Kidney (tissue), 14 donors: ENCODE data around the gene GRHL3. TPM values are rescaled to one million over a fixed set of nuclear protein-coding genes. Genes with fewer than 3 reads are reported as not detected.

ENCODE experiments used
- DNase-seq, 5 donors: peaks; one replicate each; pipeline ENCODE4 v3.0.0-alpha.2; 2013 to 2020
- FAIRE-seq: peaks from 2 replicates; lab custom pipeline; 2012; peaks lifted over from hg19 to GRCh38; lab: Jason Lieb, UNC
- H3K27ac ChIP-seq, 2 donors: one replicate each; pipeline ENCODE4 v1.7.0; 2013; ENCODE audit warnings: low read depth in 2 of 2, low read length in 2 of 2, inconsistent platforms in 1 of 2
- H3K27me3 ChIP-seq: one replicate; pipeline ENCODE4 v1.7.1; 2013; ENCODE audit warnings: low read length, inconsistent platforms; ENCODE audit not compliant: control insufficient read depth, insufficient read depth
- H3K36me3 ChIP-seq, 3 donors: one replicate each; pipeline versions ENCODE4 v1.7.0 to v1.7.1; 2013; ENCODE audit warnings: low read length in 3 of 3, control low read depth in 1 of 3, inconsistent platforms in 1 of 3; ENCODE audit not compliant: insufficient read depth in 3 of 3, control insufficient read depth in 2 of 3
- H3K4me1 ChIP-seq, 3 donors: one replicate each; pipeline versions ENCODE4 v1.7.0 to v1.7.1; 2013; ENCODE audit warnings: low read length in 3 of 3, inconsistent platforms in 1 of 3, low read depth in 1 of 3; ENCODE audit not compliant: control insufficient read depth in 2 of 3, insufficient read depth in 2 of 3
- H3K4me3 ChIP-seq, 3 donors: one replicate each; pipeline versions ENCODE4 v1.7.0 to v1.8.1; 2013; ENCODE audit warnings: low read length in 3 of 3, control low read depth in 1 of 3, inconsistent platforms in 1 of 3
- H3K9ac ChIP-seq, 3 donors: one replicate each; pipeline versions ENCODE4 v1.7.0 to v1.7.1; 2013; ENCODE audit warnings: low read length in 3 of 3, control low read depth in 1 of 3, inconsistent platforms in 1 of 3
- H3K9me3 ChIP-seq, 3 donors: one replicate each; pipeline versions ENCODE4 v1.7.0 to v1.7.1; 2013; ENCODE audit warnings: low read length in 3 of 3, control low read depth in 1 of 3, inconsistent platforms in 1 of 3; ENCODE audit not compliant: control insufficient read depth in 2 of 3, insufficient read depth in 1 of 3
- CTCF ChIP-seq: IDR thresholded peaks from 3 replicates; pipeline ENCODE4 v1.5.1; 2012; ENCODE audit warnings: mild to moderate bottlenecking, moderate library complexity, borderline replicate concordance; ENCODE audit not compliant: insufficient read depth; ENCODE audit errors: extremely low read depth
- intact Hi-C: fragments of 100-400 bp; cut with DNase I; formaldehyde crosslinking; loops from one replicate; pipeline ENCODE4 v1.11.1; 2022
- polyA plus RNA-seq: library from polyadenylated mRNA; stranded (reverse); fragments of 350-450 nt; fragmentation: Illumina TruSeq; extraction: RNeasy Lipid Tissue Mini Kit (QIAGEN cat#74804); gene quantifications from one replicate; pipeline ENCODE4 v1.2.3, GENCODE V29; 2014; ENCODE audit warnings: low read depth, low replicate concordance; ENCODE audit not compliant: insufficient read depth
- total RNA-seq: library from RNA; stranded (reverse); fragmentation: NEBNext Ultra II Directional; extraction: Animal tissue kit (Norgen Biotek cat#: 25700); gene quantifications from one replicate; pipeline ENCODE4 v1.2.1, GENCODE V29; 2021
- donor health status: control.
- donor health status: control.
- donor health status: control.
- donor health status: control.
- donor health status: control.
- donor health status: DM: yes; HTN: yes; CAD: no.
- donor health status: Normal renal cell carcinoma (clear cell type).

Gene GRHL3
- total and polyA plus RNA-seq, 2 donors from 2014 or later: 0.32 to 1.7 TPM

- no peaks in the 10 kb centered on the region for H3K9me3 ChIP-seq
- H3K27ac ChIP-seq: no peak overlapping the region
- H3K27me3 ChIP-seq: no peaks in the 10 kb centered on the region
- FAIRE-seq (no peak), DNase-seq (no peak)
- no peaks in the 10 kb centered on the region for H3K4me1 ChIP-seq
- H3K9ac ChIP-seq: no peak overlapping the region
- no peak for TF ChIP-seq CTCF
- intact Hi-C loops: no loop called here
- H3K4me3 ChIP-seq: no peak overlapping the region
- H3K36me3 ChIP-seq: peaks cover 0 to 3% (median 0%) of the 10 kb centered on the region in 3 donors
Observed at GRCh38 chr1:24374891-24375786, 56.0 kb downstream of the GRHL3 start.

DNA sequence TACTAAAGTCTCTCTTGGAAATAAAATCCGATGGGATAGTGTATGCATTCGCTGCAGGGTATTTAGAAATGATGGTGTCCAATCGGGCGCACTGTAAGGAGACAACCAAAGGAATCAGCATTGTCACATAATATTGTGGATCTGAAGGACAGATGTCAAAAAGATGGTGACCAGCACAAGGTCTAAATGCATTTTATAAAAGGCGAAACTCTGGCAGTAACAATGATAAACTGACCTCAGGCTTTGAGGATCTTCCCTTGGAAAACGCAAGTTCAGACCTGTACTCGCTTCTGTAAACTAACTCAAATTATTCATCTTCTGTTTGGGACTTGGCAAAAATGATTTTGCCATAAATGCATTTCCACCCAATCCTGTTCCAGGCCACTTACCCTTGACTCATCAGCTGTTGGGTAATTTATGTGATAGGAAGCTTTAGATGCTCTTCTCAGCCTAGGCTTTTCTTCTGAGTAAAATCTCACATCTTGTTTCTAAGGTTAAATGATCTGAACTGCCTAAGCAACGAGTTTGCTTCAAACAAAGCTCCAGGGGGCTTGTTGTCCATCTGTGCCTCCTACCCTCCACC lies 60.7 kb downstream of the GRHL3 start:
- no peaks in the 10 kb centered on the region for H3K9me3 ChIP-seq
- TF ChIP-seq CTCF: no peak
- no peak overlapping the region for H3K4me3 ChIP-seq
- no peaks in the 10 kb centered on the region for H3K4me1 ChIP-seq
- DNase-seq (no peak), FAIRE-seq (no peak)
- peaks cover 0 to 3% (median 0%) of the 10 kb centered on the region in 3 donors for H3K36me3 ChIP-seq
- H3K9ac ChIP-seq: no peak overlapping the region
- intact Hi-C loops: no loop called here
- H3K27ac ChIP-seq: no peak overlapping the region
- H3K27me3 ChIP-seq: no peaks in the 10 kb centered on the region

DNA sequence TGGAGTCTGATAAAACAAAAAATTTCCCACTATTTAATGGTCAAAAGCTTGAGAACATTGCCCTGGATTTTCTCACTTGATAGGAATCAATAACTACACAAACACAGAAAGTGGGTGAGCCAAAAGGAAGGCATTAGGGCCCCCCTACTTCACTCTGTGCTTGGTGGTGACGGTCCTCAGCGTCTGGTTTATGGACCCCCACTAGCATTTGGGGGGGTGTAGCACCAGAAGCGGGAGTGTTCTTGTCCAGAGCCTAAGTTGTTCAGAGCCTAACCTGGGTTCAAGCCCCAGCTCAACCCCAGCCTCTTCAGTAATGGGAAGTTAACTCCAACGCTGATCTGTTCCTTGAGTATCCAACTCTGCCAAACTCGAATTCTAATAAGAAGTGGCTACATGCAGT lies 61.4 kb downstream of the GRHL3 start:
- DNase-seq (no peak), FAIRE-seq (no peak)
- intact Hi-C loops: no loop called here
- no peaks in the 10 kb centered on the region for H3K9me3 ChIP-seq
- H3K9ac ChIP-seq: no peak overlapping the region
- no peak for TF ChIP-seq CTCF
- no peaks in the 10 kb centered on the region for H3K27me3 ChIP-seq
- H3K27ac ChIP-seq: no peak overlapping the region
- H3K4me1 ChIP-seq: no peaks in the 10 kb centered on the region
- peaks cover 0 to 3% (median 0%) of the 10 kb centered on the region in 3 donors for H3K36me3 ChIP-seq
- H3K4me3 ChIP-seq: no peak overlapping the region
